Measurements from ENCODE around the gene TBC1D10B. TPM values are rescaled to one million over a fixed set of nuclear protein-coding genes. Genes with fewer than 3 reads are reported as not detected.

Gene TBC1D10B
- total RNA-seq, 1 donor from 2014 or later = 63.4 TPM

DNA sequence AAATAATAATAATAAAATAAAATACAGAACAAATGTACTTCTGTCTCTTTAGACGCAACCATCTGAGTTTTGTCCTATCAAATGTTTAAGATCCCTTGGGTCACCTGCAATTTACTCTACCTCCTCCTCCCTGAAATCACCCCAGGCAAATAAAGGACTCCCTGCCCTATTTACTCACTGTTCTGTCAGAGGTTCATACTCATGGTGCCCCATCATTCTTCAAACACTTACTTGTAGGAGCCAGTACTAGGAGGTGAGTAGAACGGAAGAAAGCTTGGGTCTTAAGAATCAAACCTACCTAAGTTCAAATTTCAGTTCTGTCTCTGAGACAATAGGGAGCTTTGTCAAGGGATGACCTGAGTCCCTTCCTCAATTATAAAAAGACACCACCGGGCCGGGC is 3.8 kb downstream of the TBC1D10B start:
- H3K27me3 Mint-ChIP-seq (ENCODE audit: low read depth) = no peaks in the 10 kb centered on the region
- peaks cover 45% of the 10 kb centered on the region for H3K4me1 Mint-ChIP-seq (ENCODE audit: low read depth)
- intact Hi-C loops (cut with micrococcal nuclease) = no loop called here
- no peak overlapping the region for H3K4me3 Mint-ChIP-seq (ENCODE audit: low read depth)
- no peak for DNase-seq (ENCODE audit: low spot score)
- no peak overlapping the region for H3K27ac Mint-ChIP-seq
- H3K36me3 Mint-ChIP-seq (ENCODE audit: low read depth) = peaks cover 57% of the 10 kb centered on the region
- H3K9me3 Mint-ChIP-seq = no peaks in the 10 kb centered on the region

DNA sequence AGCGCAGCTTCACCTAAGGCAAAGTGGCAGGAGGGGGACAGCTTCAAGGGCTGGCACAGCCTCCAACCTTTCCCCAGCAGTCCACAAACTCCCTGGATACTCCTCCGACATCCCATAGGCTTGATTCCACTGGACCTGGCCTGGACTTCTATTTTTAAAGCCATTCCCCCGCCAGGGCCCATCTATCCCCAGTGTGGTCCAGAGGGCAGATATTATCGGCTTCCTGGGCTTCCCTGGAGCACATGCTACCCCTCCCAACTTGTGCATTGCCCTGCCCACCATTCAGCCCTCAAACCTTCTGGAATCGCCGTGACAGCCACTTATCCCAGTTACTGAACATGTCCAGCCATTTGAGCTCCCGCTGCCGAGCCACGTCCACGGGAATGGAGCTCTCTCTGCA is 5.1 kb downstream of the TBC1D10B start:
- Mint-ChIP-seq H3K27me3 (ENCODE audit: low read depth) (no peaks in the 10 kb centered on the region), H3K9me3 (no peaks in the 10 kb centered on the region), H3K4me3 (ENCODE audit: low read depth) (no peak overlapping the region), H3K36me3 (ENCODE audit: low read depth) (peaks cover 69% of the 10 kb centered on the region), H3K27ac (no peak overlapping the region), H3K4me1 (ENCODE audit: low read depth) (peaks cover 41% of the 10 kb centered on the region)
- no peak for DNase-seq (ENCODE audit: low spot score)
- intact Hi-C loops (cut with micrococcal nuclease) = no loop called here

DNA sequence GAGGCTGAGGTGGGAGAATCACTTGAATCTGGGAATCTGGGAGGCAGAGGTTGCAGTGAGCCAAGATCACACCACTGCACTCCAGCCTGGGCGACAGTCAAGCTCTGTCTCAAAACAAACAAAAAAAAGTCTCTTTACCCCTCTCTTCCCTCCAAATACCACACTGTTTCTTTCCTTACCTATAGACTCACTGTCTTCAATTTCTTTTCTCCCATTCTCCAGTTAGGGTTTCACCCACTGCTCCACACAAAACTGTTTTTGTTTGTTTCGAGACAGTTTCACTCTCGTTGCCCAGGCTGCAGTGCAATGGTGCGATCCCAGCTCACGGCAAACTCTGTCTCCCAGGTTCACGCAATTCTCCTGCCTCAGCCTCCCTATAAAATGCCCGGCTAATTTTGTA is 9.1 kb downstream of the TBC1D10B start:
- no peak for DNase-seq (ENCODE audit: low spot score)
- no peak overlapping the region for H3K27ac Mint-ChIP-seq
- peaks cover 26% of the 10 kb centered on the region for H3K4me1 Mint-ChIP-seq (ENCODE audit: low read depth)
- intact Hi-C loops (cut with micrococcal nuclease) = no loop called here
- no peaks in the 10 kb centered on the region for H3K27me3 Mint-ChIP-seq (ENCODE audit: low read depth)
- no peak overlapping the region for H3K4me3 Mint-ChIP-seq (ENCODE audit: low read depth)
- peaks cover 73% of the 10 kb centered on the region for H3K36me3 Mint-ChIP-seq (ENCODE audit: low read depth)
- H3K9me3 Mint-ChIP-seq = no peaks in the 10 kb centered on the region

DNA sequence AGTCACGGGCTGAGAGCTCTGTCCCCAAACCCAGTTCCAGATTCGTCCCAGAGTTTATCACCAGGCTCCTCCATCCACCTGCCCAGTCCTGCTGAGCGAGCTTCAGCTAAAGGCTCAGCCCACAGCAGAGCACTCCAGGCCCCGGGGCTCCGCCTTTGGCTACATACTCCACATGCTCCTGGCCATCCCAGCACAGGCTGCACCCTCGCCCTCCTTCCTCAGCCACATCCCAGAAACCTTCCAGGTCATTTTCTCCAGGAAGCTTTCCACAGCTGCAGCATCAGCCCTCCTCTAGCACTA is 10.5 kb downstream of the TBC1D10B start:
- H3K4me3 Mint-ChIP-seq (ENCODE audit: low read depth) = no peak overlapping the region
- no peaks in the 10 kb centered on the region for H3K27me3 Mint-ChIP-seq (ENCODE audit: low read depth)
- peaks cover 27% of the 10 kb centered on the region for H3K4me1 Mint-ChIP-seq (ENCODE audit: low read depth)
- H3K9me3 Mint-ChIP-seq = no peaks in the 10 kb centered on the region
- H3K36me3 Mint-ChIP-seq (ENCODE audit: low read depth) = peaks cover 63% of the 10 kb centered on the region
- DNase-seq (ENCODE audit: low spot score) = no peak
- H3K27ac Mint-ChIP-seq = no peak overlapping the region
- intact Hi-C loops (cut with micrococcal nuclease) = loop anchor here (10.0 kb wide), 2 partner anchors 45 to 295 kb away; partner anchors contain the start of genes ALDOA and ZNF771

DNA sequence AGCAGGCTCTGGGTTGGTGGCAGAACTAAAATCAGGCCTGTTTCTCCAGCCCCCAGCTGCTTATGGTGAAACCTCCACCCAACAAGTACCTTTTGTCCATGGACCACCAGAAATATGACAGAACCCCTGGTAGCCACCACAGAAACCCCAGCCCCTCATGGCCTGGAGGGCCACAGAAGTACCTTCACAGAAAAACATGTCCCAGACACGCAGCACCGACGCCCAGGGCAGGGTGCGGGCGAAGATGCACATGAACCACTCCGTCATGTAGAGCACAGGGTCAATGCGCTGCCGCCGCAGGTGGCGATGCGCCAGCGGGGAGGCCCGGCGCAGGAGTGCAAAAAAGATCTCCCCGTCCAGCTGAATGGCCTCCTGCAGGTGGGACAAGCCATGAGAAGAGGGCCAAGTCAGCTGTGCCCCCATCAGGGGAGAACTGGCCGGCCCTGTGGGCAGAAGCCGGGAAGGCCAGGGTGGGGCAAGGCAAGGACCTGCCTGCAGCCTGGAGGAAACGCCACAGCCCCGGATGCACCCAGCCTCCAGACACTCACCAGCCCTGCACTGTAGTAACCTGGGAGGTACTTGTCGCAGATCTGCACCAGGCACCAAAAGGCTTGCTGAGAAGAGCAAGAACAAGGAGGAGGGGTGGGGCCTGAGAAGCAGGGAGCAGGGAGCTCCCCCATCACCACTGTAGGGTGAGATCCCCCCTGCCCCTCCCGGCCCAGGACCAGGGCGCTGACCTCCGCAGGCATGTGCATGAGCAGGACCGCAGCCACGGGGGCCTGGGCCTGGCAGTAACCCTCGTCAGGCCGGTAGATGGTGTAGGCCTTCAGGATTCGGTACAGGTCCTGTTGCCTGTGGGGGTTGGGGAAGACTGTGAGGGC is 11.1 kb downstream of the TBC1D10B start:
- no peak overlapping the region for H3K27ac Mint-ChIP-seq
- no peaks in the 10 kb centered on the region for H3K27me3 Mint-ChIP-seq (ENCODE audit: low read depth)
- no peaks in the 10 kb centered on the region for H3K9me3 Mint-ChIP-seq
- no peak overlapping the region for H3K4me3 Mint-ChIP-seq (ENCODE audit: low read depth)
- H3K4me1 Mint-ChIP-seq (ENCODE audit: low read depth) = peaks cover 27% of the 10 kb centered on the region
- peaks cover 61% of the 10 kb centered on the region for H3K36me3 Mint-ChIP-seq (ENCODE audit: low read depth)
- DNase-seq (ENCODE audit: low spot score) = no peak
- intact Hi-C loops (cut with micrococcal nuclease) = loop anchor here (10.0 kb wide), 2 partner anchors 46 to 294 kb away; partner anchors contain the start of genes ALDOA and ZNF771

DNA sequence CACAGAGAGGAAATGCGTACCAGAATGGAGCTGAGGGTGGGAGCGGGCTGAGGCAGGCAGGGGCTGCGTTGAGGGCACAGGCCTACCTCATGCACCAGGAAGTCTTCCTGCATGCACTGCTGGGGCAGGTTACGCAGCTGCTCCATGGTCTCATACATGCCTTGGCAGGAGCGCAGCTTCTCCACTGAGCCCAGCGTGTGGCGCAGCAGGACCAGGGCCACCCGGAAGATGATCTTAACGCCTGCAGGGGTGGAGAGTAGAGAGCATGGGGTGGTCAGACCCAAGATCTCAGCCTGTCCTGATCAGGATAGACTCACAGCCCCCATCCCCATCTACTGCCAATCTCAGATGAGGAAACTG is 11.7 kb downstream of the TBC1D10B start:
- intact Hi-C loops (cut with micrococcal nuclease) = loop anchor here (10.0 kb wide), 2 partner anchors 46 to 294 kb away; partner anchors contain the start of genes ALDOA and ZNF771
- Mint-ChIP-seq H3K9me3 (no peaks in the 10 kb centered on the region), H3K4me3 (ENCODE audit: low read depth) (no peak overlapping the region), H3K4me1 (ENCODE audit: low read depth) (peaks cover 29% of the 10 kb centered on the region), H3K27ac (no peak overlapping the region), H3K36me3 (ENCODE audit: low read depth) (peaks cover 65% of the 10 kb centered on the region), H3K27me3 (ENCODE audit: low read depth) (no peaks in the 10 kb centered on the region)
- no peak for DNase-seq (ENCODE audit: low spot score)

DNA sequence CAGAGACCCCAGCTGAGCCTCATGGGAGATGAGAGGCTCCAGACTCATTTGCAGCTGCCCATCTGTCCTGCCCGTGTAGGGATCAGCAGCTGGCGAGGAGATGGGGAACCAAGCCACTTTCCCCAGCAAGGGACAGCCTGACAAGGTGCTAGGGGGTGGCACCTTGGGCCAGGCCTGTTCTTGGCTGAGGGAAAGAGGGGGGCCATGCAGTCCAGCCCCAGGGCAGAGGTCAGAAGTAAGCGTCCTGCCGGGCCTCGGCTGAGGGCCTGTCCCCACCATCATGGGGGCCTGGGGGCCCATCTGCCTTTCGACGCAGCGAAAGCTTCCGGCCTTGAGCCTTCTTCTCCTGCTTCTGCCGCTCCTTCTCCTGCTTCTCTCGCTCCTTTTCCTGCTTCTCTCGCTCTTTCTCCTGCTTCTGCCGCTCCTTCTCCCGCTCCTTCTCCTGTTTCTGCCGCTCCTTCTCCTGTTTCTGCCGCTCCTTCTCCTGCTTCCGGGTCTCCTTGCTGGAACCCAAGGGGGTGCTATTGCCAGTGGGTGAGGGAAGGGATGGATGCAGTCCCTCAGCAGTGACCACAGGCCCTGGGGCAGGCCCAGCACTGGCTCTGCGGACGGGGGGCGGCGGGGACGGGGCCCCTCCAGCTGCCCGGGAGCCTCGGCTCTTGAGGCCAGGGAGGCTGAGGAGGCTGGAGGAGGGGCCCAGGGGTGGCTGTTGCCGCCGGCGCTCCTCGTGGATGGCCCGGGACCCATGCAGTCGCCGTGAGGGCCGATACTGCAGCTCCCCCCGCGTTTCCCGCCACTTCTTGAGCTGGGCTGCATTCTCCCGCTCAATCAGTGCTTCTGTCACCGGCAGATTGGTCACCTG is 12.3 kb downstream of the TBC1D10B start:
- intact Hi-C loops (cut with micrococcal nuclease) = loop anchor here (10.0 kb wide), 2 partner anchors 47 to 293 kb away; partner anchors contain the start of genes ALDOA and ZNF771
- H3K4me3 Mint-ChIP-seq (ENCODE audit: low read depth) = peak overlapping the region; percentile 26
- DNase-seq (ENCODE audit: low spot score) = no peak
- H3K27ac Mint-ChIP-seq = peak overlapping the region; percentile 26
- H3K9me3 Mint-ChIP-seq = no peaks in the 10 kb centered on the region
- peaks cover 64% of the 10 kb centered on the region for H3K36me3 Mint-ChIP-seq (ENCODE audit: low read depth)
- peaks cover 28% of the 10 kb centered on the region for H3K4me1 Mint-ChIP-seq (ENCODE audit: low read depth)
- no peaks in the 10 kb centered on the region for H3K27me3 Mint-ChIP-seq (ENCODE audit: low read depth)

DNA sequence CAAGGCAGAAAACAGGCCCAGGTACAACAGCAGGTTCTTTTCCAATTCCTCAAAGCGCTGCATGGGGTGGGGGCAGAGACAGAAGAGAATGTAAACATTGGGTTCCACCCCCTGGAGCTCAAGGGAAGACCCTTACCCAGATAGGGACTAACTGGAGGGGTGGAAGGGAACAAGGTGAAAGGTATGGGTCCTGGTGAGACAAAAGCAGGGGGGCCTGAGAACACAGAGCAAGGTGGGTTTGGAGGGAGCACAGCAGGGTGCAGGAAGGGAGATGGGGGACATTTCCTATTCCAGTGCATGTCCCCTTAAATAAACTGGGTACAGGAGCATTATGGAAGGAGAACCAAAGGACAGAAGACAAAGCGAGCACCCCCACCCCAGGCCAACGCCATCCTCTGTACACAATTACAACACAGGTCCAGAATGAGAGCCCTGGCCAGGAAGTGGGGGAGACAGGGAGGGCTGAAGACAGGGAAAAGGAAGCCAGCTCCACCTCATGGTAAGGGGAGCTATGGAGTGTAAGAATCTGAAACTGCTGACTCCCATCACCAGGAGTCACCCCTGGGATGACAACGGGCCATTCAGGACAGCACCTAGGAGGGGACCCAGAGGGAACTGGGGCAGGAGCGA is 13.1 kb downstream of the TBC1D10B start:
- Mint-ChIP-seq H3K4me3 (ENCODE audit: low read depth) (no peak overlapping the region), H3K9me3 (no peaks in the 10 kb centered on the region), H3K36me3 (ENCODE audit: low read depth) (peaks cover 65% of the 10 kb centered on the region), H3K27me3 (ENCODE audit: low read depth) (no peaks in the 10 kb centered on the region), H3K27ac (peak overlapping the region; percentile 62), H3K4me1 (ENCODE audit: low read depth) (peaks cover 26% of the 10 kb centered on the region)
- no peak for DNase-seq (ENCODE audit: low spot score)
- intact Hi-C loops (cut with micrococcal nuclease) = loop anchor here (10.0 kb wide), 2 partner anchors 48 to 292 kb away; partner anchors contain the start of genes ALDOA and ZNF771

DNA sequence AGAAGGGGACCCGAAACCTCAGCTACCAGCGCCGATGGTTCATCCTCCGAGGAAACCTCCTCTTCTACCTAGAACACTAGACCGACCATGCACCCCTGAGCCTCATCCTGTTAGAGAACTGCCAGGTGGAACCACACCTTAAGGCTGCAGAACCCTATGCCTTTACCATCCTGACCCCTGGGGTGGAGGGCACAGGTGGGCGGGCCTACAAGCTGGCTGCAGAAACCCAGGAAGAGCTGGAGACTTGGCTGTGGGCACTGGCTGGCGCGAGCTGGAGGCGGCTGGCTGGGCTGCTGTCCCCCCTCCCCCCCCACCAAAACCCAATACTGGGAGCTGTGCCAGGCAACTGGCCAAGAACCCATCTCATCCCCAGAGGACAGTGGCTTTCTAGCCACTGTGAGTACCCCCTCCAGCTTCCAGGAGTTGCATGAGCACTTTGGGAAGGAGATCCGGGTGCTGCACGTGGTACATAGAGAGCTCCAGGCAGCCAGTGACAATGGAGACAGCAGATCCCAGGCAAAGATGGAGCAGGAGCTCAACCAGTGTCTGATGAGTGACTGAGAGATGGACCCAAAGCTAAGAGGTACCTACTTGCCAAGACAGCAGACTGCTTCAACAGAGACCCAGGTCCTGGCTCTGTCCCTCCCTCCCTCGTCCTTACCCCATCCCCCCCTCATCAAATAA is 13.8 kb downstream of the TBC1D10B start:
- no peak for DNase-seq (ENCODE audit: low spot score)
- H3K36me3 Mint-ChIP-seq (ENCODE audit: low read depth) = peaks cover 70% of the 10 kb centered on the region
- intact Hi-C loops (cut with micrococcal nuclease) = loop anchor here (10.0 kb wide), 2 partner anchors 48 to 292 kb away; partner anchors contain the start of genes ALDOA and ZNF771
- H3K4me1 Mint-ChIP-seq (ENCODE audit: low read depth) = peaks cover 30% of the 10 kb centered on the region
- H3K4me3 Mint-ChIP-seq (ENCODE audit: low read depth) = peak overlapping the region; percentile 93
- H3K27ac Mint-ChIP-seq = peak overlapping the region; percentile 89
- H3K27me3 Mint-ChIP-seq (ENCODE audit: low read depth) = no peaks in the 10 kb centered on the region
- H3K9me3 Mint-ChIP-seq = no peaks in the 10 kb centered on the region

DNA sequence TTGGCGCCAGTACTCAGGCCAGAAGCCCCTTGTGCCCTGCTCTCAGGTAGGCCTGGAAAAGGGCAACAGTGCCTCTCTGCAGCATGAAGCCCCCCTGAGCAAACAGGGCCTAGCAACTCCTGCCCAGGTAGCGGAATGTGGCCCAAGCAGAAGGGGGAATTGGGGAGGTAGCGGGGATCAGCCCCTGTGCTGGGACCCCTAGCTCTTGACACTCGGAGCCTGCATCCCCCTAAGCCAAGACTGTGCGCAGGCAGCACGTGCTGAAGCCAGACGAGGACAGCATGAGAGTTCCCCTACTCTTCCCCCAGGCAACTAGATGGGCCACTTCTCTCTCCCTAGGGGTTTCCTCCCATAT is 14.4 kb downstream of the TBC1D10B start:
- Mint-ChIP-seq H3K27ac (peak overlapping the region; percentile 89), H3K4me1 (ENCODE audit: low read depth) (peaks cover 31% of the 10 kb centered on the region), H3K36me3 (ENCODE audit: low read depth) (peaks cover 71% of the 10 kb centered on the region), H3K27me3 (ENCODE audit: low read depth) (no peaks in the 10 kb centered on the region), H3K9me3 (no peaks in the 10 kb centered on the region), H3K4me3 (ENCODE audit: low read depth) (peak overlapping the region; percentile 93)
- DNase-seq (ENCODE audit: low spot score) = no peak
- intact Hi-C loops (cut with micrococcal nuclease) = loop anchor here (1.0 to 10.0 kb wide), 3 partner anchors 14 to 291 kb away; partner anchors contain the start of genes ALDOA, TBC1D10B and ZNF771

DNA sequence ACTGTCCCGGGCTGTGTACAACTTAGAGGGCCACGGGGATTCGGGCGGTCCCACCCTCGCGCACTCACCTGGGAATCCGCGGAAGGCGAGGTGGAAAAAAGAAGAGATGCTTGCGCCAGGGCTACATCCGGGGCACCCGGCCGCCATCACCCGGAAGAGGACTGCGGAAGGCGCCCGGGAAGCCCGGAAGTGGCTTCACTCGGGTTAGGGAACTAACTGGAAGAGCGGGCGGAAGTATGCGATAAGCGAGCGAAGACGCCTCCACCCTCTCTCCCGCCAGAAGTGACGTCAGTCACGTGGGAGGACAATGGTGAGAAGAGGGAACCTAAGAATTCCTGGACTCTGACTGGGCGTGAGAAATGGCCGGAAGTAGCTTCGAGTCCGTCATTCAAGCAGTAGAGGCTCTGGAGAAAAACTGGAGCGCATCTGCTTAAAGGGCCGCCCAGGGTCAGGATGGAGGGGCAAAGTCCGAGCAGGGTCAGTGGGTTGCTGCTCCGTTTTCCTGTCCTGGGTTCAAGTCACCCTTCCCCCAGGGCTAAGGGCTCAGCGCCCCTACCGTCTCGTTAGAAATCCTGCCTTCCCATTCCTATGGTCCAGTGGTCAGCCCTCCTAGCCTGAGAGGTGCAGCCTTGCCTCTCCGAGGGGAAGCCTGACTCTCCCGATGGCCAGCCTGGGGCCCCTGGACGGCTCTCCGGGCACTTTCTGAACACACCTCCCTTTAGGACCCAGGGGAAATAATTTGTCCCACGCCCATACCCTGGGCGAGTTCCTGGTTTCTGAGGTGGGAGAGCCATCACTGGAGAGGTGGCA is 14.9 kb downstream of the TBC1D10B start, which contains the start of gene CD2BP2:
Gene CD2BP2 (minus strand): TSS at position 165 of the 810 bp plus-strand sequence. CDS start 627 bp downstream, outside the sequence.
- Mint-ChIP-seq H3K36me3 (ENCODE audit: low read depth) (peaks cover 71% of the 10 kb centered on the region), H3K9me3 (no peaks in the 10 kb centered on the region), H3K4me1 (ENCODE audit: low read depth) (peaks cover 37% of the 10 kb centered on the region), H3K27me3 (ENCODE audit: low read depth) (no peaks in the 10 kb centered on the region), H3K4me3 (ENCODE audit: low read depth) (peak within 1 kb of the TSS; percentile 93), H3K27ac (peak within 1 kb of the TSS; percentile 89)
- peak; percentile 84 for DNase-seq (ENCODE audit: low spot score)
- intact Hi-C loops (cut with micrococcal nuclease) = loop anchor here (1.0 to 10.0 kb wide), 3 partner anchors 15 to 291 kb away; partner anchors contain the start of genes ALDOA, TBC1D10B and ZNF771
